GM13976 (cell line): ENCODE results near the gene RNF220.

ENCODE experiments used
- DNase-seq: peaks from one replicate; pipeline ENCODE4 v3.0.0; 2012; ENCODE audit warnings: low spot score
- CTCF ChIP-seq: IDR thresholded peaks from 2 replicates; pipeline ENCODE4 v1.5.1; 2012; ENCODE audit warnings: borderline replicate concordance, mild to moderate bottlenecking; ENCODE audit not compliant: insufficient read depth; ENCODE audit errors: extremely low read depth, missing control alignments, control extremely low read depth
- in situ Hi-C: fragments of 300-500 bp; cut with MboI; formaldehyde crosslinking; loops from one replicate; pipeline ENCODE4 v1.12.0; 2022; ENCODE audit warnings: low sequenced_read_pairs, mixed read lengths, inconsistent platforms; ENCODE audit not compliant: unreplicated experiment

The RNF220 gene

GRCh38 chr1:44677201-44677766 lies 272.2 kb downstream of the RNF220 start:
- no peak for DNase-seq
- TF ChIP-seq CTCF, result no peak
- in situ Hi-C loops, result no loop called here

GRCh38 chr1:44678120-44678519 lies 273.1 kb downstream of the RNF220 start:
- TF ChIP-seq CTCF, result no peak
- in situ Hi-C loops, result no loop called here
- no peak for DNase-seq

- DNase-seq, result no peak
- no peak for TF ChIP-seq CTCF
- in situ Hi-C loops, result no loop called here
Observed at GRCh38 chr1:44678626-44679025, 273.6 kb downstream of the RNF220 start.

- DNase-seq, result no peak
- in situ Hi-C loops, result no loop called here
- TF ChIP-seq CTCF, result no peak
Observed at GRCh38 chr1:44679468-44679867, 274.4 kb downstream of the RNF220 start.

GRCh38 chr1:44681905-44682882 lies 277.1 kb downstream of the RNF220 start:
- DNase-seq, result no peak
- TF ChIP-seq CTCF, result no peak
- in situ Hi-C loops, result no loop called here

- no peak for DNase-seq
- no peak for TF ChIP-seq CTCF
- in situ Hi-C loops, result no loop called here
Observed at GRCh38 chr1:44682883-44683265, 277.8 kb downstream of the RNF220 start.
